Measurements from ENCODE around the gene MYO10.
"Not testable (repeated sequence)": the region's sequence is repeated elsewhere in the genome, so short reads cannot be mapped to it uniquely, and the experiment has no call there.

The MYO10 gene

DNA sequence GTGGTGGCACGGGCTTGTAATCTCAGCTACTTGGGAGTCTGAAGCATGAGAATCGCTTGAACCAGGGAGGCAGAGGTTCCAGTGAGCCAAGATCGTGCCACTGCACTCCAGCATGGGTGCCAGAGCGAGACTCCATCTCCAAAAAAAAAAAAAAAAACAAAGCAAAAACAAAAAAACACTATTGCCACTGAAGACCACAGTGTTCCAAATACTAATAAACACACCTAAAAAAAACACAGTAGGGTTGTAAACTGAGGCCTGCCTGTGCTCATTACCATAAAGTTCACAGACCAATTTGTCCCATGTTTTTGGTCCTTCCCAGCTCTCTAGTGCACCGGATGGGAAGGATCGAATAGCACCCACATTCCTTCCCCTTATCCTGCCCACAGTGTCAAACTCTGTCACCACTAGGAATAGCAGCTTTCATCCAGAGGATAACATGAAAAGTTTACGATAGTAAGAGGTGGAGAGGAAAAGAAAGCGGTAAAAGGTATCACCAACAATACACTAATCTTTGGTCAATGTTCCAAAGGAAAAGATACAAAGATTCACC is 49.2 kb downstream of the MYO10 start:
- no peak for DNase-seq (ENCODE audit: low read depth)

- DNase-seq (ENCODE audit: low read depth) = no peak
Measured at GRCh38 chr5:16886366-16886736, 49.7 kb downstream of the MYO10 start.

DNA sequence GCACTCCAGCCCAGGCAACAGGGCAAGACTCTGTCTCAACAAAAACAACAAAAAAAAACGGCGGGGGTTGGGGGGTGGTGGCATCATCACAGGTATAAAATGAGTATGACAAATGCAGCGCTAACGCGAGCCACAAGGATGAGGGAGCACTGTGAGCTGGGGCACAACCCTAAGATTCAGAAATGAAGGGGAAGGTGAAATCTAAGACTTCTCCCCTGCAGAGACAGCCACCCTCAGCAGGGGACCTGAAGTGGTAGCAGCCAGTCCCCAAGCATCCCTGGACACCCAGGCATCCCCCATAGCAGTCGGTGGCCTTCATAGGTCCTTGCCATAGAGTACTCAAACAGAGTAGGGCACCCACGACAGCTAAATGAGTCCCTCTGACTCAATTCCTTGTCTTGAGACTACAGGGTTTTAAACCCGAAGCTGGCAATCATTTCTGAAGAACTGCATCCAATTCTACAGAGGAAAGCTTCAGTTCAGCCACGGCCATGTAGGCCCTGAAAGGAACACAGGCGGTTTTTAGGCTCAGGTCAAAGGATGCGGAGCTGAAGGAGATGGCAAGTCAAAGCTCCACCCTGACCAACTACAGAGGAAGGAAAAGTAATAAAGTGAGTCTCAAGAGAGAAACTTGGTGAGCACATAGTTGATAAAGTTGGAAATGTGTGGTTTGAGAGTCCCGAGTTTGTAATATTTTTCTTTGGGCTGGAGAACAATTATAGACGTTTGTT is 50.3 kb downstream of the MYO10 start:
- no peak for DNase-seq (ENCODE audit: low read depth)

DNA sequence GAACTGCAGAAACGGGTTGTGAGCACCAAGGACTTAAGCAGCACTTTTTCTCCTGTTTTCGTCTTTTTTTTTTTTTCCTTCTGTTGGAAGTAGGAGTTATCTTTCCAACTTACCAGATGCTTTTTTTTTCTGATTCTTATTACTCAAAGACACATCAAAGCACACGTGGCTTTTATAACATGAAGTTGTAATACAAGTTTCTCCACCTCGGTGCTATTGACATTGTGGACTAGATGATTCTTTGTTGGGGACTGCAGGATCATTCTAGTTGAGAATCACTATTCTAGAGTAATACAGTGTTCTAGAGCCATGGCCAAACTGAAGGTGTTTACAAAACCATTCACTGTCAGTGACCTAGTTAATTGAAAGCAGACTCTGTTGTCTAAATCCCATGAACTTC is 51.5 kb downstream of the MYO10 start:
- DNase-seq (ENCODE audit: low read depth) = no peak

GRCh38 chr5:16883806-16884205 is 52.3 kb downstream of the MYO10 start:
- DNase-seq (ENCODE audit: low read depth) = no peak

DNA sequence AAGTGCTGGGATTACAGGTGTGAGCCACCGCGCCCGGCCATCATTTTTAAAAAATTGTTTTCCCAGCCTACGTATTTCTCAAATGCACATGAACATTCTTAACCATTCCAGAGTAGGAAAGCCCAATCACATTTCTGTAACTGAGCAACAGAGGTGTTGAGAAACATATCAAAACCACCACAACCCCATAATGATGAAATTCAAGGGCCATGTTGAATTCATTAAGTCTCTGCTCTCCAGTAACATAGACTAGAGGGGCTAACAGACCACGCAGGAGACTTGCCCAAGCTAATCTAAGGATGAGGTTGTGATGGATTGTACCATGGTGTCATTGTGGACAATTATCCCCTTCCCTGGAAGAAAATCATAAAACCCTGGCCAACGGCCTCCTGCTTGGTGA is 52.9 kb downstream of the MYO10 start:
- no peak for DNase-seq (ENCODE audit: low read depth)

GRCh38 chr5:16881251-16881650 is 54.8 kb downstream of the MYO10 start:
- no peak for DNase-seq (ENCODE audit: low read depth)

GRCh38 chr5:16880547-16880946 is 55.5 kb downstream of the MYO10 start:
- DNase-seq (ENCODE audit: low read depth) = no peak

DNA sequence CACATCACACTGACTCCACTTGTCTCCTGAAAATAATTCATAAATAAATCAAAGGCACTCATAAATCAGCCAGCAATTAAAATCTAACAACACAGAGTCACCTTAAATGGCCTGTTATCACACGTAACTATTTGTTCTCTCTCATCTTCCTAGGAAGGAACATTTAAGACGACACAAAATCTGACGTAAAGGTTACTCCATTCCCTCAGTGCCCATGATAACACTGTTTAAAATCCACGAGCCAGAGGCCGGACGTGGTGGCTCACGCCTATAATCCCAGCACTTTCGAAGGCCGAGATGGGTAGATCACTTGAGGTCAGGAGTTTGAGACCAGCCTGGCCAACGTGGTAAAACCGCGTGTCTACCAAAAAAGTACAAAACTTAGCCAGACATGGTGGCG is 56.4 kb downstream of the MYO10 start:
- no peak for DNase-seq (ENCODE audit: low read depth)

- no peak for DNase-seq (ENCODE audit: low read depth)
Measured at GRCh38 chr5:16879191-16879590, 56.9 kb downstream of the MYO10 start.

- no peak for DNase-seq (ENCODE audit: low read depth)
Measured at GRCh38 chr5:16877267-16877935, 58.7 kb downstream of the MYO10 start.

- DNase-seq (ENCODE audit: low read depth) = not testable (repeated sequence)
Measured at GRCh38 chr5:16874424-16874823, 61.7 kb downstream of the MYO10 start.

GRCh38 chr5:16871746-16872339 is 64.2 kb downstream of the MYO10 start:
- no peak for DNase-seq (ENCODE audit: low read depth)

DNA sequence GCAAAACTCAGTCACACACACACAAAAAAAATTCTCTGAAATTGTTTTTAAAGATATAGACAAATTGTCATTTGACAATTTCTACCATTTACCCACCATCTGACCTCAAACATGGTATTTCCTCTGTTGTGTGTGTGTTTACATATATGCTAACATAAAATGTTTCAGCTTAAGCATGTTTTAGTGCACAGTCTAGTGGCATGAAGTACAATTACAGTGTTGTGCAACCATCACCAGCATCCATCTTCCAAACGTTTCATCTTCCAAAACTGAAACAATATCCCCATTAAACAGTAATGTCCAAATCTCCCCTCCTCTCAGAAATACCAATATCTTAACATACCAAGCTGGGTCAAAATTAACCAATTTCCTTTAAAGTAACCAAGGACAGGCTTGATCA is 65.2 kb downstream of the MYO10 start:
- DNase-seq (ENCODE audit: low read depth) = no peak

GRCh38 chr5:16869821-16870796 is 66.0 kb downstream of the MYO10 start:
- no peak for DNase-seq (ENCODE audit: low read depth)

DNA sequence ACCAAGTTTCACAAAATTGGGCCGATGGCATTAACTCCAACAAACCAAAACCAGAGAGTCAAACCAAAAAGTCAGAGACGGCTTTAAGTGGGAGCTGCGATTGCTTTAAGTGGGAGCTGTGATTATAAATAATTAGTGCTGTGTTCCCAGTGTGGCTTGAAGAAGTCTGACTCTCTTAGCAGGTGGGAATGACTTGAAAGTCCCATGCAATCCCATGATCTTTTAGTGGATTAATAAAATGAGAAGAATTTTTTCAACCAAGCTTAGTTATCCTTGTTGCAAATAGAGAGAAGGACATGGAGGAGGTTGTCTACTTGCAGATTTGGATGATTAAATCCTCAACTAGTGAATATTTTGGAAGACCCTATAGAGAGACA is 68.5 kb downstream of the MYO10 start:
- DNase-seq (ENCODE audit: low read depth) = no peak

- no peak for DNase-seq (ENCODE audit: low read depth)
Measured at GRCh38 chr5:16866795-16867576, 69.1 kb downstream of the MYO10 start.

GRCh38 chr5:16866273-16866672 is 69.8 kb downstream of the MYO10 start:
- DNase-seq (ENCODE audit: low read depth) = no peak

GRCh38 chr5:16865151-16865550 is 70.9 kb downstream of the MYO10 start:
- no peak for DNase-seq (ENCODE audit: low read depth)

DNA sequence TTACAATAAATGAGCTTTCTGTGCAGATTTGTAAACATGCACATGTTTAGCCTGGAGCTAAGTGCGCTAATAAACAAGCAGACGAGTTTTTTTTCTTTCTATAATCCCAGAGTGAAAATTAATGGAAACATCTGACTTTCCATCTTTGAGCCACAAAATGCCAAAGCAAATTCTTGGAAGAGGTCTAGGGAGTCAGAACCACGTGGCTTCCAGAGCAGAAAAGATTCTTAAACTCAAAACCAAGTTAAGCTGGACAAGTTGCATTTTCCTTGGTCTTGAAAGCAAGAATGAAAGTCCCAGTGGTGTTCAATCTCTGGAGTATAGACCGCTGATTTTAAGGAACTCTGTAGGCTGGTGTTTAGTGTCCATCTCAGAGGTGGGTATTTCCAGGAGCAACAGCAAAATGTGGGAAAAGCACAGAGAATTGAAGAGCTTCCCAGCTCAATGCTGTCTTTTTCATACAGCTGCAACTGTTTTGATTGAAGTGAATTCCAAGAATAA is 71.4 kb downstream of the MYO10 start:
- no peak for DNase-seq (ENCODE audit: low read depth)

DNA sequence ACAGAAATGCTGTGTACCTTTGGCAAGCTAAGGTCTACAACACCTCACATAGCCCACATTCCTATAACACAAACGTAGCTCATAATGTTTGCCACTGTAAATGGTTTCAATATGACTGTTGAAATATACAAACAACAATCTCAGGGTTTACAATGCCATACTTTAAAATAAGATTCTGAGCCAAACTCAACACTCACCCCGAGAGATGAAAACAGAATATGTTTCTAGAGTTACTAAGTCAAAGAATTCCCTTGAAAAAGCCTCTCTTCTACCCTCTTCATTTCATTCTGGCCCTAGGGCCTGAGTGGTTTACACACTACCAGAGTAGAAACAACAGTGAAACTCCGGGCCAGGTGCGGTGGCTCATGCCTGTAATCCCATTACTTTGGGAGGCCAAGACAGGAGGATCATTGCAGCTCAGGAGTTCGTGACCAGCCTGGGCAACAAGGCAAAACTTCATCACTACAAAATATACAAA is 72.6 kb downstream of the MYO10 start:
- DNase-seq (ENCODE audit: low read depth) = no peak

All from activated T-cell treated with anti-CD3 and anti-CD28 coated beads for 48 hours (primary cell).